GM18519 (cell line): ENCODE measurements around the gene GOLGA6L26.
"Not testable (repeated sequence)": the region's sequence is repeated elsewhere in the genome, so short reads cannot be mapped to it uniquely, and the experiment has no call there.

Experiments
- ATAC-seq: cut with Tn5 transposase; IDR thresholded peaks from one replicate; pipeline ENCODE4 v1.9.1; 2021; ENCODE audit warnings: mild to moderate bottlenecking, moderate library complexity; ENCODE audit not compliant: unreplicated experiment, low FRiP score

Gene GOLGA6L26, protein sequence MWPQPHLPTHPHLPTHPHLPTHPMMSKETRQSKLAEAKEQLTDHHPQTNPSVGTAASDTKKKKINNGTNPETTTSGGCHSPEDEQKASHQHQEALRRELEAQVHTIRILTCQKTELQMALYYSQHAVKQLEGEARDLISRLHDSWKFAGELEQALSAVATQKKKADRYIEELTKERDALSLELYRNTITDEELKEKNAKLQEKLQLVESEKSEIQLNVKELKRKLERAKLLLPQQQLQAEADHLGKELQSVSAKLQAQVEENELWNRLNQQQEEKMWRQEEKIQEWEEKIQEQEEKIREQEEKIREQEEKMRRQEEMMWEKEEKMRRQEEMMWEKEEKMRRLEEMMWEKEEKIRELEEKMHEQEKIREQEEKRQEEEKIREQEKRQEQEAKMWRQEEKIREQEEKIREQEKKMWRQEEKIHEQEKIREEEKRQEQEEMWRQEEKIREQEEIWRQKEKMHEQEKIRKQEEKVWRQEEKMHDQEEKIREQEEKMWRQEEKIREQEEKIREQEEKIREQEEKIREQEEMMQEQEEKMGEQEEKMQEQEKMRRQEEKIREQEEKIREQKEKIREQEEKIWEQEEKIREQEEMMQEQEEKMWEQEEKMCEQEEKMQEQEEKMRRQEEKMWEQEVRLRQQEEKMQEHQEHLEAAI

DNA sequence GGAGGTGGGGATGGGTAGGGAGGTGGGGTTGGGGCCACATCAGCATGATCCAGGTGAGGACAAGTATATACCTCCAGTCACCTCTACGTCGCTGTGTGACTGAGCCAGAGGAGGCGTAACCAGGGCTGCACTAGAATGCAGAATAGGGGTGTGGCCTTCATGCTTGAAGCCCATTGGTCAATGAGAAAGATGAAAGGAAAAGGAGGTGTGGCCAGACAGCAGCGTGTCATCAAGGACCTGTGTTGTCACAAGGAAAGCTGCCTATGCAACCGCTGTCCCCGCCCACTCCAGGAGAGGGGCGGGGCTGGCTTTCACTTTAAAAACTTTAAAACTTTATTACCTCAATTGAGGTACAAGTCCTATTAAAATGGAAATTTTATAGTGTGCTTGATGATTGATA, at the start of gene GOLGA6L26:
TSS of gene GOLGA6L26 (minus strand) at position 101 of the 400 bp plus-strand sequence. CDS start at position 40, 61 bp downstream.
- ATAC-seq = not testable (repeated sequence)

DNA sequence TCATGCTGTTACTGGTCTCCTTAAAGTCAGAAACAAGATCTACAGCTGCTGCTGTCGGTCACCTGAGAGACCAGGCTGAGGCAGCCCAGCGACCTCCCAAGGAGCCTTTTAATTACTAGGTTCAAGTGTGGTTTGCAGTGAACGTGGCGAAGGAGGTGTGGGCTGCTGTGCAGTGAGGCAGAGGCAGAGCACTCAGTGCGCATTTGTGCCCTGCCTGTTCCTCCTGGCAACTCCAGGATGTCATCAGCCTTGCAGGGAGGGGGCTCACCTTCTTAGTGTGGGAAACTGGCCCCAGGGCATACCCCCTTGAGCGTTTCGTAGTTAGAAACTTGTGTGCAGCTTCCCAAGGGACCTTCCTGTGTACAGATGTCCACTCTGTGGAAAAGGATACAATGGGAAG, 47.2 kb upstream of the GOLGA6L26 start:
- ATAC-seq = not testable (repeated sequence)

DNA sequence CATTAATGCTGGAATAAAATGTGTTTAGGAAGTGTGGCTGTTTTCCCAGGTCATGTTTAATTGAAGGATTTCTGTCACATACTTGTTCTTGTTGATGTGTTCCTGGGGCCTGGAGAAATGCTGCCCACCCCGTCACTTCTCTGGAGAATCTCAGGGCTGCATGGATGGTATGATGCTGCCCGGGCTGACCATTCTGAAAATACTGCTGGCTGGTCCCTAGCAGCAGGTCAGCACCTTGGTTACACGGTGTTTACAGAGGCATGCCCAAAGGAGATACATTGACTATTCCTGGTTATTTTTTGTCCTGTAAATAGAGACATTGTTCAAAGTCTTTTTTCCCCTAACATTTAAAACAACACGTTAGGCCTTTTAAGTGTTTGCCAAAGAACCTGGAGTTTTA, 46.7 kb upstream of the GOLGA6L26 start:
- not testable (repeated sequence) for ATAC-seq

DNA sequence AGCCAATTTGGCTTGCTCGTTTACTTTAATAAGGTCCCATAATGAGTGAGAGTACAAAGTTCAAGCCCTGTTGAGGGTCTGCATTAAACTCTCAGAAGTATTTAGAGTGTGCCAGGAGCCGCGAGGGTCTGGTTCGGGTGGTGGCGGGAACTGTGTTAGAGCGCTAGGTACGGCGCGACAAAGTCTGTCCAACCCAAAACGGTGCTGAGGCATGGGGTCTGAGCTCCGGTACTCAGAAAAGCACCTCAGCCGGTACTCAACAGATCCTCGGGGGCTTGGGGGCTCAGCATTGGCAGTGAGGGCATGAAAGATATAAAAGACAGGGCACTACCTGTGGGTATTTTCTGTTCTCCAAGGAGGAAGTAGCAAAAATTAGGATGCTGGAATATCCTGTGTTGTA, 45.0 kb upstream of the GOLGA6L26 start:
- not testable (repeated sequence) for ATAC-seq

DNA sequence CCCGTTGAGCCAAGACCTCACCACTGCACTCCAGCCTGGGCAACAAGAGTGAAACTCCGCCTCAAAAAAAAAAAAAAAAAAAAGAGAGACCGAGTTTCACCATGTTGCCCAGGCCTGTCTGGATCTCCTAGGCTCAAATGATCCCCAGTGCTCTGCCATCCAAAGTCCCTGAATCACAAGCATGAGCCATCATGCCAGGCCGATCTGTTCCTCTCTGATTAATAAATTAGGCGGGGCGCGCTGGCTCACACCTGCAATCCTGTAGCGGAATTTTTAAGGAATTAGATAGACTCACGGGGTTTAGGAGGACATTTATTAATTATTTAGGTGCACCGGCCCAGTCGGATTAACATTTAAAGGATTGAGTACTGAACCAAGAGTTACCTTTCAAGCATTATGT, 40.2 kb upstream of the GOLGA6L26 start:
- ATAC-seq = not testable (repeated sequence)

DNA sequence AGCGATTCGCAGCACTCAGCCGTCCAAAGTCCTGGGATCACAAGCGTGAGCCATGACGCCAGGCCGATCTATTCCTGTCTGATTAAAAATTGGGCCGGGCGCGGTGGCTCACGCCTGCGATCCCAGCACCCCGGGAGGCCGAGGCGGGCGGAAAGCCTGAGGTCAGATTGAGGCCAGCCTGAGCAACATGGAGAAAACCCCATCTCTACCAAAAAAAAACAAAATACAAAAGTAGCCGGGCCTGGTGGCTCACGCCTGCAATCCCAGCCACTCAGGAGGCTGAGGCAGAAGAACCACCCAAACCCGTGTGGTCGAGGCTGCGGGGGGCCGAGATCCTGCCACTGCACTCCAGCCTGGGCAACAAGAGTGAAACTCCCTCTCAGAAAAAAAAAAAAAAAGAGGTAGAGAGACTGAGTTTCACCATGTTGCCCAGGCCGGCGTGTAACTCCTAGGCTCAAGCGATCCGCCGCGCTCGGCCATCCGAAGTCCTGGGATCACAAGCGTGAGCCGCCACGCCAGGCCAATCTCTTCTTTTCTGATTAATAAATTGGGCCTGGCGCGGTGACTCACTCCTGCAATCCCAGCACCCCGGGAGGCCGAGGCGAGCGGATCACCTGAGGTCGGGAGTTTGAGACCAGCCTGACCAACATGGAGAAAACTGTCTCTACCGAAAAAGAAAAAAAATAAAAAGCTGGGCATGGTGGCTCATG, 39.0 kb upstream of the GOLGA6L26 start:
- not testable (repeated sequence) for ATAC-seq

DNA sequence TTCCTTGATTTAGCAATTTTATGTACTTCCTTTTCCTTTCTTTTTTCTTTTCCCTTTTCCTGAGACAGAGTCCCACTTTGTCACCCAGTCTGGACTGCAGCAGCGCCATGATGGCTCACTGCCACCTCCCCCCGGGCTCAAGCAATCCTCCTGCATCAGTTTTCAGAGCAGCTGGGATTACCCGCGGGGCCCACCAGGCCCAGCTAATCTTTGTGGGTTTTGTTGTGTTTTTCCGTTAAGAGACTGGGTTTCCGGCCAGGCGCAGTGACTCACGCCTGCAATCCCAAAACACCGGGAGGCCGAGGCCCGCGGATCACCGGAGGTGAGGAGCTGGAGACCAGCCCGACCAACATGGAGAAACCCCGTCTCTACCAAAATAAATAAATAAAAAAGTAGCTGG, 38.3 kb upstream of the GOLGA6L26 start:
- no peak for ATAC-seq

DNA sequence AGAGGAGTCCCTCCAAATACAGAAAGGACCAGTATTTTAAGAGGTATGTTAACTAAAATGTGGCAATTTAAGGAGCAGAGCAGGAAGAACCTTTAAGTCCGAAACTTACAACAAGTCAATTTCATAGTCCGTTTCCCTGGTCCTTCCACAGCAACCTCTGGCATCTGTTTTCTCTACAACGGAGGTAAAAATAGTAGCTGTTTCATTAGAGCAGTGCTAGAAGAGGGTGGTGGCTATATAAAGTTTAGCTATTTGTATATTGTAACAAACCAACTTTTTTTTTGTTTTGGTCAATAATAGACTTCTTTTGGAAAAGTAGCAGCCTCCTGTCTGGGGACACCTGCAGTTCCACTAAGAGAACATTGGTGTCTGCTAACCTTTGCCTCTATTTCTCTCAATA, 37.9 kb upstream of the GOLGA6L26 start:
- ATAC-seq = not testable (repeated sequence)

DNA sequence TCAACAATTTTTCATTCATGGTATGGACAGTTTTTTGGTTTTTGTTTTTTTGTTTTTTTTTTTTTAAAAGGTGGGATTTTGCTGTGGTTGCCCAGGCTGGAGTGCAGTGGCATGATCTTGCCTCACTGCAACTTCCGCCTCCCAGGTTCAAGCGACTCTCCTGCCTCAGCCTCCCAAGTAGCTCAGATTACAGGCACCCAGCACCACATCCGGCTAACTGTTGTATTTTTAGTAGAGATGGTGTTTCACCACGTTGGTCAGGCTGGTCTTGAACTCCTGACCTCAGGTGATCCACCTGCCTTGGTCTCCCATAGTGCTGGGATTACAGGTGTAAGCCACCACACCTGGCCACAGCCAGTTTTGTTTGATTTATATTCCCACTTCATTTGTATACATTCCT, 37.1 kb upstream of the GOLGA6L26 start:
- ATAC-seq = not testable (repeated sequence)

DNA sequence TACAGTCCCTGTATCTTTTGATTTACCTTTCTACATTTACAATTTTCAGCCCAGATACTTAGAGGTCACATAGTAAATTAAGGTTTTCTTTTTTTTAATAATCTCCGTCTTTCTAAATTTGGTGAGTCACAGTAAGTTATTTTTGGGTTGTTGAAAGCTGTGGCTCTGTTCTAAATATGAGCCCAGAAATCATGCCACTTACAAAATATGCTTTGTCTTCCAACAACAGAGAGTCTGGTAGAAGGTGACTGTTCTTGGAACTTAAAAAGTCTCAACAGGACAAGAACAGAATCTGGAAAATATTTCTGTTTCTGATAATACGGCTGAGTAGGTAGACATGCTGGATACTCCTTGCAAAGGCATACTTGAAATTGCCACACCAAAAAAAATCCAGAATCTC, 36.6 kb upstream of the GOLGA6L26 start:
- ATAC-seq = no peak

DNA sequence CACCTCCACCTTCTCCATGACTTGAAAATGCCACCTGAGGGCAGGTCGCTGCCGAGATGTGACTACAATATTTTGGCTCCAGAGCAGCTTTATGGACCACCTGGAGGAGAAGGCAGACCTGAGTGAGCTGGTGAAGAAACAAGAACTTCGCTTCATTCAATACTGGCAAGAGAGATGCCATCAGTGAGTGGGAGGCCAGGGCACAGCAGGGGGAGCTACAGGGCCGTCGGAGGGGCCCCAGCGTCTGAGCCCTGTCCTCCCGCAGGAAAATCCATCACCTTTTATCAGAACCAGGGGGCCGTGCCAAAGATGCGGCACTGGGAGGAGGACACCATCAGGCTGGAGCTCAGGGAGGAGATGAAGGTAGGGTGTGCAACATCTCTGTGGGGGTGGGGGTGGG, 30.3 kb upstream of the GOLGA6L26 start:
- not testable (repeated sequence) for ATAC-seq

DNA sequence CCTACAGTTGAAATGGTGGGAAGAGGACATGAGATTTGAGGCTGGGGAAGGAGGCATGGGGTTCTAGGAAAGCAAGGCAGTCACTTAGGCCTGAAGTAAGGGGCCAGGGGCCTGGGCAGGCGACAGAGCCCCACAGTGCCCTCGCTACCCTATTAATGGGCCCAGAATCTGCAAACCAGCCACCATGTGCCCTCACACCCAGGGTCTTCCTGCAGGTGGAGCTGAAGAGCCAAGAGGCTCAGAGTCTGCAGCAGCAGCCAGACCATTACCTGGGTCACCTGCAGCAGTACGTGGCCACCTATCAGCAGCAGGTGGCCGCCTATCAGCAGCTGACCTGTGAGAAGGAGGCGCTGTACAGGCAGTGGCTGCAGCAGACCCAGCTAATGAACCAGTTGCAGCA, 28.6 kb upstream of the GOLGA6L26 start:
- not testable (repeated sequence) for ATAC-seq

DNA sequence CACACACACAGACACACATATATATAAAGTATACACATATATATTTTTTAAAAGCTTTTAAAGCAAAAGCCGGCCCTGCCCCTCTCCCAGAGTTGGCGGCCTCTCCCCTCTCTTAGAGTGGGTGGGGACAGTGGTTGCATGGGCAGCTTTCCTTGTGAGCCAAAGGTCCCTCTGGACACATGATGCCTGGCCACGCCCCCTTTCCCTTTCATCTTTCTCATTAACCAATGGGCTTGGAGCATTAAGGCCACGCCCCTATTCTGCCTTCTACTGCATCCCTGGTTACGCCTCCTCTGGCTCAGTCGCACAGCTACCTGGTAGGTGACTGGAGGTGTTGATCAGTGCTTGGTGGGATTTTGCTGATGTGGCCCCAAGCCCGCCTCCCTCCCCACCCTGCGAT, 20.5 kb upstream of the GOLGA6L26 start, which contains the start of gene GOLGA8S:
TSS of gene GOLGA8S (plus strand) at position 301 of the 400 bp plus-strand sequence. CDS start at position 363, 62 bp downstream.
- not testable (repeated sequence) for ATAC-seq

DNA sequence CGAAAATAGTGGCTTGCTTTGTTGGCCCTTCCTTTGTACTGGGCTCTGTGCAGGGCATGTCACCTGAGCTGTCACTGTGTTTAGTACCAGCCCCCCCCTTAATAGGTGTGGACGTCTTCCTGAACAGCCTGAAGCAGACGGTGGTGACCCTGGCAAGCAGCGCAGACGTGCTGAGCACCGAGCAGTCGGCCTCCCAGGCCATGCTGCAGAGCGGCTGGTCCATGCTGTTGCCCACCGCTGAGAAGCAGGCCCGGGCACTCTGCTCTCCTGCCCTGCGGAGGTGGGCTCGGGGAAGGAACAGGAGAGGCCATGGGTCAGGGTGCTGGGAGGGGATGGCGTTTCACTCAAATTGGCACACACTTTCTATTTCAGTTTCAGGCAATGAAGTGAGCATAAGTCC, 22.8 kb downstream of the GOLGA6L26 start:
- not testable (repeated sequence) for ATAC-seq

DNA sequence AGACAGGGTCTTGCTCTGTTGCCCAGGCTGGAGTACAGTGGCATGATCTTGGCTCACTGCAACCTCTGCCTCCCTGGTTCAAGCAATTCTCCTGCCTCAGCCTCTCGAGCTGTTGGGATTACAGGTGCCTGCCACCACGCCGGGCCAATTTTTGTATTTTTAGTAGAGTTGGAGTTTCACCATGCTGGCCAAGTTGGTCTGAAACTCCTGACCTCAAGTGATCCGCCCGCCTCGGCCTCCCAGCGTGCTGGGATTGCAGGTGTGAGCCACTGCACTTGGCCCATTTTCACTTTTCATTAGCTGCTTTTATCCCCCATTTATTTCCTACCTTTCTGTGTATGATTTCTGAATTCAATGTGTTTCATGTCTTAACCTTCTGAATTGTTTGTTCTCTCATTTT, 28.1 kb downstream of the GOLGA6L26 start:
- not testable (repeated sequence) for ATAC-seq

DNA sequence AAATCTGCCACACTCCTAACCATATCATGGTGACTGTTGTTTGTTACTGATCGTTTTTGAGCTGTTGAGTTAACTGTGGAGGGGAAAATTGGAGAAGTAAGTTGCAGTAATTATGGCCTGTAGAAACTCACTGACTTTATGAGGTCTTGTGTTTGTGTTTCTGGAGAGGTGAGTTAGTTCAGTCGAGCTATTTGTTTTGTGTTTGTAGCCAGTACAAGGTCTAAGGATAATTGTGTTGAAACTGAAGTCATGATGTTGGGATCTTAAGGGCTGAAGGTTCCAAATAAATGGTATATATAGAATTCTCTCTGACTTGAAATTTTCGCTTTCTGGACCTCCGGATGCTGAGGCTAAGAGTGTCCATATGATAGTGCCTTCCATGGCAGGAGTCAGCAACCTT, 29.2 kb downstream of the GOLGA6L26 start:
- ATAC-seq = not testable (repeated sequence)

DNA sequence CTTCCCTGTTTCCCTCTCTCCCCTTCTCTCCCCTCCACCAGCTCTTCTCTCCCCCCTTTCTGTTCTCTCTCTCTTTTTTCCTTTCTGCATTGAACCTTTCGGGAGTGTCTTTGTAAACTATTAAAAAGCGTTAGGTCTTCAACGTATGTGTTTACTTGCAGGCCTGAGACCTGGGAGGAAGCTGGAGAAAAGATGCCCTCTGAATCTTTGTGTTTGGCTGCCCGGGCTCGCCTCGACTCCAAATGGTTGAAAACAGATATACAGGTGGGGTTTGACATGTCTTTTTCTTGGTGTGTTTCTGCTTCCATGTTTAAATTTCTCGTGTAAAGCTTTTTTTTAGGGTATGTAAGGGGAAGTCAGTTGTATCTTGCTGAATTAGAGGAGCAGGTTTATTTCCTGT, 29.7 kb downstream of the GOLGA6L26 start:
- not testable (repeated sequence) for ATAC-seq

DNA sequence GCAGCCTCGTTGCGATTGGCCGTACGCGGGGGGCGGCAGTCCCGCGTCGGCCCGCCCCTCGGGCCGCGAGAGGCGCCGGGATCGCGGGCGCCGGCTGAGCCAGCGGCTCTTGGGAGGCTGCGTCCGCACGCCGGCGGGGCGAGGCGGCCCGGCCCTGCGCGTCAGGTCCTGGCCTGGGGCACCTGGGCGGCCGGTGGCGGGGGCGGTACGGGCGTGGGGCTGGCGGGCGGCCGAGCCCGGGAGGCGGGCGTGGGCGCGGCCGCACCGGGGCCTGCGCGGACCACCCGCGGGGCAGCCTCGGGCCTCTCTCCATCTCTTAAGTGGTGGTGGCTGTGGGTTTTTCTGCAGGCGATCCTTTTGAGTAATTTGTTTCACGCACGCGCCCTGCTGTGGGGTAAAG, 30.3 kb downstream of the GOLGA6L26 start:
- ATAC-seq = not testable (repeated sequence)

DNA sequence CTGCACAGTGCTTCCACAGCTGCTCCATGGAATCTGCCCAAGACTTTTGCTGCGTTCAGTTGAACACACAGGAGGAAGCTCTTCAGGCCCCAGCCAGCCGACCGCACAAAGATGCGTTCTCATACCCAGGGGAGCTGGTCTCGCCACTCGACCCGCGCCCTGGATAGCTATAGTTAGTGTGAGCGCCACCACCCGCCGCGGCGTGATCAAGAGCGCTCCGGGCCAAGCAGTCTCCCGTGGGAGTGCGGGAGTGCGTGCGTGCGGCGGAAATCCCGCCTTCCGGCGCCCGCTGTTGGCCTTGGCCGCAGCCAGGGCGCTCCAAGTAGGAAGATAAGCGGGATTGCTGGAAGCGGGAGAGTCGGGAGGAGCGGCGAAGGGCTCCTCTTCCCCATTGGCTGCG, 30.8 kb downstream of the GOLGA6L26 start:
- ATAC-seq = not testable (repeated sequence)
